ENCODE data around the gene CBFA2T3. TPM values are rescaled to one million over a fixed set of nuclear protein-coding genes. Genes with fewer than 3 reads are reported as not detected.

CBFA2T3 gene
- total and polyA plus RNA-seq, 2 of the 13 experiments (the other 11 are each of a cell fraction or from before 2014, with no cell fraction given): 0.05 TPM; not detected in 1

- TF ChIP-seq ZNF160 (CRISPR knock-in tag; IDR thresholded peaks at IDR 0.05) (peak; percentile 24; the same call in 1 of the 2 replicates), ZMAT5 (CRISPR knock-in tag; IDR thresholded peaks at IDR 0.05; ENCODE audit: borderline replicate concordance, low read depth) (no peak), DMAP1 (CRISPR knock-in tag; IDR thresholded peaks at IDR 0.05) (no peak), TRIM22 (IDR thresholded peaks at IDR 0.05) (no peak), ZNF687 (CRISPR knock-in tag; IDR thresholded peaks at IDR 0.05) (no peak), ZNF274 (CRISPR knock-in tag; IDR thresholded peaks at IDR 0.05) (no peak), ZSCAN31 (CRISPR knock-in tag; IDR thresholded peaks at IDR 0.05; ENCODE audit: low read depth) (no peak), HIVEP1 (CRISPR knock-in tag; IDR thresholded peaks at IDR 0.05) (0 out of 2 replicates have a peak, but pooled peaks have one; percentile 11), TAF15 (IDR thresholded peaks at IDR 0.05; ENCODE audit: low read depth, low read length, poor library complexity, severe bottlenecking) (no peak), ZNF33A (CRISPR knock-in tag; IDR thresholded peaks at IDR 0.05; ENCODE audit: borderline replicate concordance) (no peak), ZNF839 (CRISPR knock-in tag; IDR thresholded peaks at IDR 0.05; ENCODE audit: borderline replicate concordance) (no peak), ATF7 (IDR thresholded peaks at IDR 0.05) (no peak), ATF7 (CRISPR knock-in tag; IDR thresholded peaks at IDR 0.05) (no peak), EEA1 (CRISPR knock-in tag; IDR thresholded peaks at IDR 0.05; ENCODE audit: borderline replicate concordance) (no peak), PTBP1 (IDR thresholded peaks at IDR 0.05; ENCODE audit: low read depth, low read length, poor library complexity, severe bottlenecking) (no peak), MYPOP (CRISPR knock-in tag; IDR thresholded peaks at IDR 0.05) (no peak; the same call in 1 of the 2 replicates), ZNF484 (CRISPR knock-in tag; IDR thresholded peaks at IDR 0.05; ENCODE audit: borderline replicate concordance, low read depth) (no peak), ZNF800 (CRISPR knock-in tag; IDR thresholded peaks at IDR 0.05) (no peak), PHF5A (CRISPR knock-in tag; IDR thresholded peaks at IDR 0.05; ENCODE audit: low read depth, unreplicated experiment) (no peak), ATF1 (CRISPR knock-in tag; IDR thresholded peaks at IDR 0.05) (no peak), POLR2AphosphoS5 (IDR thresholded peaks at IDR 0.05; ENCODE audit: low read depth, low read length) (no peak), NFRKB (IDR thresholded peaks at IDR 0.05) (no peak)
Measured at GRCh38 chr16:88857728-88858339, 119.2 kb downstream of the CBFA2T3 start (continued).

Data from HepG2 (cell line).